Measurements from ENCODE around the gene TRAF5.
A peak's percentile ranks its signal among the peaks of the same experiment; 100 is the strongest.

The TRAF5 gene

DNA sequence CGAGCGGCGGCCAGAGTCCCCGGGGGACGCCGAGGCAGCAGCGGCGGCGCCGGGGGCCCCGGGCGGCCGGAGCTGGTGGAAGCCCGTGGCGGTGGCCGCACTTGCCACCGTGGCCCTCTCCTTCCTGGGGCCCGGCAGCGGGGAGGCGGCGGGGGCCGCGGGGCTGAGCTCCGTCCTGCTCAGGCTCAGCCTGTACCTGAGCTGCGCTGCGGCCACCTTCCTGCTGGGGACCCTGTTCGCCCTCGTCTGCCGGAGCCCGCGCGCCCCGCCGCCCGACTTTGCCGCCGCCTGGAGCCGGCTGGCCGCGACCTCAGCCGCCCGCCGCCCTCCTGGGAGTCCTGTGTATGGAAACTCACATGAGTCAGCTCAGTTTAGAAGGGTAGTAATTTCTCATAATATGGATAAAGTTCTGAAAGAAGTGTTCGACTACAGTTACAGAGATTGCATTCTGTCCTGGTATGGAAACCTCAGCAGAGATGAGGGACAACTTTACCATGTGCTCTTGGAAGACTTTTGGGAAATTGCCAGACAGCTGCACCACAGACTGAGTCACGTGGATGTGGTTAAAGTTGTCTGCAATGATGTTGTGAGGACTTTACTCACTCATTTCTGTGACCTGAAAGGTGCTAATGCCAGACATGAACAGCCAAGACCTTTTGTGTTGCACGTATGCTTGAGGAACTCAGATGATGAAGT lies 90.1 kb downstream of the TRAF5 start:
- peak; percentile 23 to 38 (median 29) for DNase-seq (ENCODE audit: low read depth in 2 of 3, low spot score in 2 of 3)

DNA sequence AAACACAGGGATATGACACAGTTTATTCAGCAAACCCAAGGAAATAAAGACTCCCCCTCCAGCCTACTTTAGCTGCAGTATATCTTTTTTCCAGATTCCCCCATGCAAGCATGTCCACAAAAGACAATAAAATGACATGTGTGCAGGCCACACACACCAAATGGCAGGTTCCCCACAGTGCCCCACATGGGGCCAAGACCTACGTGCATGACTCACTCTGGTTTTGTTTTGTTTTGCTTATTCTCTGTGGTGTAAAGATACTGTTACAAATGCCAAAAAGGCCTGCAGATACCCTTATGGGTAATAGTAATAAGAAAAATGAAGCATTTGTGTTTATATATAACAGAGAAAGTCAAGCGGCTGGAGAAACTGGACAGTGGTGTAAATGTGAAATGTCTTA lies 93.8 kb downstream of the TRAF5 start:
- DNase-seq (ENCODE audit: low read depth in 2 of 3, low spot score in 2 of 3), result no peak

DNA sequence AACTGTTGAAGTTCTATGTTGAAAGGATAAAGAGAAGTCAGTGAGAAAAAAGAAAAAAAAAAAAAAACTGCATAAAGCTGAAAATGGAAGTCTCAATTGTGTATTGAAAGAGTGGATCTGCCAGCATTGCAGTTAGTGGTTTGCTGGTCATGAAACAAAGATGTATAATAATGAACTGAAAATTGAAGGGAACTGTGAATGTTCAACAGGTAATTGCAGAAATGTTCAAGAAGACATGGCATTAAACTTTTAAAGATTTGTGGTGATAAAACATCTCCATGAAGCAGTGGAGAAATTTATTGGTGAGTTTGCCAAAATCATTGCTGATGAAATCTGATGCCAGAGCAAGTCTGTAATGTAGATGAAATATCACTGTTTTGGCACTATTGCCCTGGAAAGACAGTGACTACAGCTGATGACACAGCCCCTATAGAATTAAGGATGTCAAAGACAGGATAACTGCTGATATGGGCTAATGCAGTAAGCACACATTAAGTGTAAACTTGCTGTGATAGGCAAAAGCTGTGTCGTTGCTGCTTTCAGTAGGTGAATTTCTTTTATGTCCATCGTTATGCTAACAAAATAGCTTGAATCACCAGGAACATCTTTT lies 94.3 kb downstream of the TRAF5 start:
- DNase-seq (ENCODE audit: low read depth in 2 of 3, low spot score in 2 of 3), result no peak

DNA sequence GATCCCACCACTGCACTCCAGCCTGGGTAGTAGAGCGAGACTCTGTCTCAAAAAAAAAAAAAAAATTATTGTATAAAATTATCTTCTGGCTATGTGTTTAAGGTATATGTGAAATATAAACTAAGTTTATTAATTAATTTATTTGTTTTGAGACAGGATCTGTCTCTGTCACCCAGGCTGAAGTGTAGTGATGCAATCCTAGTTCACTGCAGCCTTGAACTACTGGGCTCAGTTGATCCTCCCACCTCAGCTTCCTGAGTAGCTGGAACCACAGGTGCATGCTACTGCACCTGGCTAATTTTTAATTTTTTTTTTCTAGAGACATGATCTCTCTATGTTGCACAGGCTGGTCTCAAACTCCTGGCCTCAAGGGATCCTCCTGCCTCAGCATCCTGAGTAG lies 97.4 kb downstream of the TRAF5 start:
- DNase-seq (ENCODE audit: low read depth in 2 of 3, low spot score in 2 of 3), result no peak

All from activated CD8-positive, alpha-beta memory T cell treated with anti-CD3 and anti-CD28 coated beads for 48 hours (primary cell).